ENCODE measurements around the gene LAMTOR5.
A peak's percentile ranks its signal among the peaks of the same experiment; 100 is the strongest.
"Not testable (repeated sequence)": the region's sequence is repeated elsewhere in the genome, so short reads cannot be mapped to it uniquely, and the experiment has no call there.

LAMTOR5 gene

DNA sequence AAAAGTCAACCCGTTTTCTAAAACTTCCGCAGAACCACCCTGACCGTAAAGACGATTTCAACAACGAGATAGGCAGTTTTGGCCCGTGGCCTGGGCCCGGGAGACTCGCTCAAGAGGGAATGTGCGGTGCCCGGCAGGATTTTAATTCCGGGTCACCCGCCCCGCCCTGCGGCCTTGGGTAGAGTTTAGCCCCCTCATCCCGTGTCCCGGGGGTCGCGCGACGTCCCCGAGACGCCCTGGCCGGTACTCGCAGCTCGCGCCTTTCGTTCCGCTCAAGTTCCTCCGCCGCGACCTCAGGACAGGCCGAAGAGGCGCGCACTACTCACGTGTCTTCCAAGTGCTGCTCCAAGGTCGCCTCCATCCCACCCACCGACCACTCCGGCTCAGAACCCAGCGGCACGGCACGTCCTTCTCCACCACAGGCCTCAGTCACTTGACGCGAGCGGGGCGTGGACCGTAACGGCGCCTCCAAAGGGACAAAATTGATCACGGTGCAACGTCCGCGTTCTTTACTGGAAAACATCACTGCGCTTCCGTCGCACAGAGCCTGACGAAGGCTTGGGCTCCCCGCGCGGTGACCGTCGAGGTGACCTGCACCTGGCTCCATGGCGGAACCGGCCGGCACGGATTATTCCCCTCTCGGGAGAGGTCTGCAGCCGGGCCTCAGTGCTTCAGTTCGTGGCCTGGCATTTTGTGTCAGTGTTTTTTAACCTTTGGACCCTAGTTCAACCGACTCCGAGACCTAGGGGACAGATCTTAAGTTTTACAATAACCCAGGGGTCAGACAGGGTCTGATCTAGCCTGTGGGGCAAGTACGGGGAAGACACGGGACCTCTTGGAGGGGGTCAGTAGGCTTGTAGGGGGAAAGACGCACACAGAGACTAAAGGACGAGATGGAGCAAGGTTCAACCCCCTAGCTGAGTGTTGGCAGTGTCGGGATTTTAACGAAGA is at the start of gene LAMTOR5:
Gene LAMTOR5 (minus strand): TSS at position 435 of the 951 bp plus-strand sequence. CDS start 74 bp downstream, at position 361.
- DNase-seq (ENCODE audit: low read depth in 2 of 2) = peak; percentile 83 to 89

DNA sequence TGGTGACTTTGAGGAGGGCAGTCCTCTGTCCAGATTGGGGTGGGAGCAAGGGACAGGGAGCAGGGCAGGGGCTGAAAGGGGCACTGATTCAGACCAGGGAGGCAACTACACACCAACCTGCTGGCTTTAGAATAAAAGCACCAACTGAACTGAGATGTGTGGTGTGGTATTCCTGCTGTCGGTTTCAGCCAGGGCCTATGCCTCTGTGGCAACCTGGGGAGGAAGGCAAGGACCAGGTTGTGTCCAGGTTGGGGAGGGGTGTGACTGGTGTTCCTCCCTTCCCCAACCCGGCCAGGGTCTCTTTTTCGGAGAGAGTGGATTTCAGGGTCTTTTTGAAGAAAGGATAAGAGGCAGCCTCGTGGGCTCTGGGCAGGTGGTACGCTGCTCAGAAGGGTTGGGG is 49.7 kb upstream of the LAMTOR5 start:
- no peak for DNase-seq (ENCODE audit: low read depth in 2 of 2)

DNA sequence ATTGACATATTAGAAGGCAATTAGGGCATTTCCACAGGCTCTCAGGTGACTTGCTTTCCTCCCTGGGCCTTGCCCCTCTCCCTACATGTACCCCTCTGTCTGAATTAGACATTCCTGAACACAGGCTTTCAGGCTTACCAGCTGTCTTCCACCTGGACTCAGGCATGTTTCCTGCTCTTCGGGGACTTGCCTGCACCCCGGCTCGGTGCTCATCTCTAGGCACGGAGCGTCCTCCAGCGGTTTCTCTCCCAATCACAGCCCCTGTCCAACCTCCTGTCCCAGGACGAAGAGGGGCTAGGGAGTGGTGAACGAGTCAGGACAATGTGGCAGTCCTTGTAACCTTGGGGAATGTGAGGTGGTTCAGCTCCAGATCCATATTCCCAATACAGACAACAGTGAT is 47.7 kb upstream of the LAMTOR5 start:
- DNase-seq (ENCODE audit: low read depth in 2 of 2) = no peak

DNA sequence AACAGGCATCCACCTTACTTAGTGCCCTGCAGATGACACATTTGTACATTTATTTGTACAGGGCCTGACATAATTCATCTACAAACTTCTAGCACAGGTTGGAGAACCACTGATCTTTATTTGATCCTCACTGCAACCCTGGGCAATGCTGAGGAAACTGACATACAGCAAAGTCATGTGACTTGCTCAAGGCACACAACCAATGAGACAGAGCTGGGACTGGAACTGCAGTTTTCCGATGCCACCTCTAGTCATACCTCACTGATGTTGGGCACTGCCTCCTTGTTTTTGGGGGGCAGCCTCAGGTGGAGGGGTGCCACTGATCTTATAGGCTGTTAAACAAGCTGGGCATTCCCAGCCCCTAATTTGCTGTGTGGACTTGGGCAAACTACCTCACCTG is 46.8 kb upstream of the LAMTOR5 start:
- DNase-seq (ENCODE audit: low read depth in 2 of 2) = no peak

DNA sequence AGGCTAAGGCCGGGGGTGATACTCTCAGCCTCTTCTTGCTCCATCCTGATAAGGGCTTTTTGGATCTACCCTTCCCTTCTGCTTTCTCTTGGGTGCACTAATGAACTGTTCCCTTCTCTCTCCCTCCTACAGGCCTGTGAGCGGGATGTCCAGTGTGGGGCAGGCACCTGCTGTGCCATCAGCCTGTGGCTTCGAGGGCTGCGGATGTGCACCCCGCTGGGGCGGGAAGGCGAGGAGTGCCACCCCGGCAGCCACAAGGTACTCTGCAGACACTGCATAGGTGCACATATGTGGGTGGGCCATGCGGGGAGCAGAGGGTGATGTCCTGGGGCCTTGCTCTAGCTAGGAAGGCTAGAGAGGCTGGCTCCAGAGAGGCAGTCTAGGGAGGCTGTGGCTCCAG is 46.3 kb upstream of the LAMTOR5 start:
- DNase-seq (ENCODE audit: low read depth in 2 of 2) = no peak

DNA sequence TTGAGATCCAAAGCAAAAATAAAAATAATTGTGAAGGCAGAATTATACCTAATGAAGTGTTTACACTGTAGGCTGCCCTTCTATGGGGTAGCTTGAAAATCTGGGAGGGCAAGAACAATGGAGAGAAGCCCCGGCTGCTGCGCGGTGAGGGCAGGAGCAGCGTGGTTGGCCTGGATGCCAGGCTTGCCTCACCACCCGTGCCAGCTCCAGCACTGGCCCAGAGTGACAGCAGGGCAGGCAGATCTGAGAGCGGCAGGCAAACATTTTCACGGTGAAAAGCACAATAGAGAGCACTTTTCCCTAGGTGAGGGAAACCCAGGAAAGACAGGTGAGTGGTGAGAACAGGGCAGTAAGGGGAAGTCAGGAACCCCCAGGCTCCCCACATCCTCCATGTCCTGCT is 44.8 kb upstream of the LAMTOR5 start:
- DNase-seq (ENCODE audit: low read depth in 2 of 2) = no peak

DNA sequence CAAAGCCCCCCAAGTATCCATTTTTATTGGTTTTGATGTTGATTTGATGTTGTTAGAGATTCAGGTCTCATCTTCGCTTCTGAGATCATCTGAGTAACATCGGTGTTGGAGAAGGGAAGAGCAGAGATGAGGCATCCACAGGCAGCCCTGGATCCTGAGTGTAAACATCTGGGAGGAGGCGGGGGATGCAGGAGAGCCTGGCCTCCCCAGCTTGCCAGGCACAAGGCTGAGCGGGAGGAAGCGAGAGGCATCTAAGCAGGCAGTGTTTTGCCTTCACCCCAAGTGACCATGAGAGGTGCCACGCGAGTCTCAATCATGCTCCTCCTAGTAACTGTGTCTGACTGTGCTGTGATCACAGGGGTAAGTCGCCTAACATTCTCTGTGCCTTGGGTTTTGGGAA is 43.4 kb upstream of the LAMTOR5 start, which contains the start of gene PROK1:
Gene PROK1 (plus strand): TSS at position 221 of the 400 bp plus-strand sequence. CDS start 68 bp downstream, at position 289.
- no peak for DNase-seq (ENCODE audit: low read depth in 2 of 2)

DNA sequence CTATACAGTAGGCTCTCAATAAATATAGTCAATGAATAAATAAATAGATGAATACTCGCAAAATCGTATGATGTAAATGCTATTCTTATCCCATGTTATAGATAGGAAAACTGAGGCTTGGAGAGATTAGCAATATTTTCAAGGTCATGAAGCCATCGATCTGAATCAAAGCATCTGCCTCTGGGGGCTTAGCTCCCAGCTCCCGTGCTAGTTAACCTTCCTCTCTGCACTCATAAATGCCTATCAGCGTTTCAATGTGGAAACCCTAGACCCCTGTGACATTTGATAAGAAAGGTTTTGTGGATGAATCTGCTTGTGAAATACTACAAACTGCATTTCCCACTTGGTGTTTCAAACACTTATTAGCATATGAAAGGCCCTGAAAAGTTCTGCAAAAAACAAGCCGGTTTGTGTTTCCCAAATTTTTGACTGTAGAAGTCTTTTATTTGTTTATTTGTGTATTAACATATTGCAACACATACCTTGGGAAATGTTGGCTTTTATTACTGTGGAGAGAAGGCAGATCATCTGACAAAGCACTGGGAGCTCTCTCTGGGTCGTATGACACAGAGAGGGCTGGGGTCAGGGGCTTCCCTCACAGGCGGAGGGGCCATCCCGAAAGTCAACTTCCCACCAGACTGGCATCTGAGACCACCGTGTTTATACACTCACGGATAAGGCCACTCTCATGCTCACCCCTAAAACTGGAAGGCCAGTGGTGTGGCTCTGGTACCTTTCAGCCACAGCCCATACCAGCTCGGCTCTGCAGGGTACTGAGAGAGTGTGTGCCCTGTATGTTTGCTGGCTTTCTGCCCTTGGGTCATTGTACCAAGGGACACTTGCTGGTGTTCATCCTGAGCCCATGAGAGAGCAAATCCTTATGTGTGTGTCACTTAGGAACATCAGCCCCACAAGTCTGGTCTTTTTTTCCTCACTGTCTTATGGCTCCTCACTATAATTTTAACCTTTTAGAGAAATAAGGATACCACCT is 42.5 kb upstream of the LAMTOR5 start:
- DNase-seq (ENCODE audit: low read depth in 2 of 2) = no peak

DNA sequence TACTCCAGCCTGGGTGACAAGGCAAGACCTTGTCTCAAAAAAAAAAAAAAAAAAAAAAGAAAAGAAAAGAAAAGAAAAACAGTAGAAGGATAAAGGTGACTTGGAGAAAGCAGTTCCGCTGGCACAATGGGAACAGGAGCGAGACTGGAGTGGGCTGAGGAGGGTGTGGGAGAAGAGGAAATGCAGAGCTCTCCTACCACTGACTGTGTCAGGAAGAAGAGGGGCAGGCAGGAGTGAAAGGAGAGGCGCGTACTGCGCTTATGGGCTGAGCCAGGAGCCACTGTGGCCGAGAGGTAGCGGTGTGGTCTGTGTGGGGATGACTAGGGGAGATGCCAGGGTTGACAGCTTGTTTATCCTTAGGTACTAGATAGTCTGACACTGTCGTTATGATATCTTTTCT is 37.1 kb upstream of the LAMTOR5 start:
- DNase-seq (ENCODE audit: low read depth in 2 of 2) = no peak

DNA sequence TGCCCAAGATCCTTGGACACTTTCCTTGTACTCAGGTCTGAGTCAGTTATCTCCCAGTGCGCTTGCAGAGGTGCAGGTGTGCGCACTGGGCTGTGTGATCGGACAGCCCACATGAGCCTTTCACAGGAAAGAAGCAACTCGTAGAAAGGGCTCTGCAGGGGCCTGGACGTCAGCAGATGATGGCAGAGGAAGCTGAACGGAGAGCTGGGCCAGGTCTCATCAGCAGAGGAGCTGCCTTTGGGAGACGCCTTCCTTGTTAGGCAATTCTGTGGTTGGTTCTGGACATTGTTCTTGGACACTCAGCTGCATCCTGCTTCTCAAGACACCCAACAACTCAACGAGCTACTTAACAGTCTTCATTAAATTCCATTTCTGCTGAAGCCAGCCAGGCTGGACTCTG is 36.0 kb upstream of the LAMTOR5 start:
- DNase-seq (ENCODE audit: low read depth in 2 of 2) = no peak

DNA sequence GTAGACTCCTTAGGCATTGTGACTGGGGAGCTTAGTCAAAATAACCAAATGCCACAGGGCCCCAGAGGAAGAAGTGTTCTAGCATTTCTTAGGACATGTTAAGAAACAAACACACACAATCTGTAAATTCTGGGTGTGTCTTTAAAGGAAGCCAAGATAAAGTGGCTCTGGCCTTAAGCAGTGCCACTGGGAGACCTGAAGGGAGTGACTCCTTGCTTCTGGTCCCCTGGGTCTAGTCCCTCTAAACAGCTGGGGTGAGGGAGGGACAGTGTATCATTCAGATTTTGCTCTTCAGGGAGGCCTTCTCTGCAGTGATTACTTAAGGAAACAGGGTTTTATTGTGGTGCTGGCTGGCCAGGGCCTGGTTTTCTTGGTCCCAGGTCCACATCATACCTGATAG is 34.4 kb upstream of the LAMTOR5 start:
- DNase-seq (ENCODE audit: low read depth in 2 of 2) = no peak

DNA sequence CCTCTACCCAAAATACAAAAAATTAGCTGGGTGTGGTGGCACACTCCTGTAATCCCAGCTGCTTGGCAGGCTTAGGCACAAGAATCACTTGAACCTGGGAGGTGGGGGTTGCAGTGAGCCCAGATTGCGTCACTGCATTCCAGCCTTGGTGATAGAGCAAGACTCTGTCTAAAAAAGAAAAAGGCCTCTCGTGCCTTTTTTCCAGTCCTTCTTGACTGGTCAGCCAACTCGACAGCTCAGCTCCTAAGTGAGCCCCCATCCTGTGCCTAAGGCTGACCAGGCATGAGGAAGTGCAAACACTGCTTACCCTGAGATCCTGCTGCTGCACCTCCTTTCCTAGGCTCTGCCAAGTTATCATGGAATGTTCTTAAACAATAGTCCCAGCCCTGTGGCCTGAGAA is 33.4 kb upstream of the LAMTOR5 start:
- no peak for DNase-seq (ENCODE audit: low read depth in 2 of 2)

DNA sequence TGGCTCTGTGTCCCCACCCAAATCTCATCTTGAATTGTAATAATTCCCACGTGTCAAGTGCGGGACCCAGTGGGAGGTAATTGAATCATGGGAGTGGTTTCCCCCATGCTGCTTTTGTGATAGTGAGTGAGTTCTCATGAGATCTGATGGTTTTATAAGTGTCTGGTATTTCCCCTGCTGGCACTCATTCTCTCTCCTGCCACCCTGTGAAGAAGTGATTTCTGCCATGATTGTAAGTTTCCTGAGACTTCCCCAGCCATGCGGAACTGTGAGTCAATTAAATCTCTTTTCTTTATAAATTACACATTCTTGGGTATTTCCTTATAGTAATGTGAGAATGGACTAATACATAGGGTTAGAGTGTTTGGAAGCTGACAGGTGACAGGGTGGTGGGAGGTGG is 32.4 kb upstream of the LAMTOR5 start:
- not testable (repeated sequence) for DNase-seq (ENCODE audit: low read depth in 2 of 2)

DNA sequence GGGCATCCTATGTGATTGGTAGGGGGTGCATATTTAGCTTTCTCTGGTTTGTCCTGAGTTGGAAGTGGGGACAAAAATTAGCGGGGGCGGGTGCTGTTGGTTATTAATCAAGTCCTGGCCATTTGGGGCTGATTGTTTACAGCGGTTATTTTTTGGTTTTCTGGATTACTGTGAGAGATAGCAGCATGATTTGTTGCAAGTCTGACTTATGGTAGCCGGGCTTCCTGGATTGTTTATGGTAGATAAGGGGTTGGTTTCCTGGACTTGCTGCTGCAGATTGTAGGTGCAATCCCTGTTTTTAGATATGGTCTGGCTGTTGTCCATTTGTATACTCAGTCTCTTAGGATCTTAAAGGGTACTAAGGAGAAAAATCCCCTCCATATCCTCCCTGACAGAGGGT is 31.4 kb upstream of the LAMTOR5 start:
- no peak for DNase-seq (ENCODE audit: low read depth in 2 of 2)

DNA sequence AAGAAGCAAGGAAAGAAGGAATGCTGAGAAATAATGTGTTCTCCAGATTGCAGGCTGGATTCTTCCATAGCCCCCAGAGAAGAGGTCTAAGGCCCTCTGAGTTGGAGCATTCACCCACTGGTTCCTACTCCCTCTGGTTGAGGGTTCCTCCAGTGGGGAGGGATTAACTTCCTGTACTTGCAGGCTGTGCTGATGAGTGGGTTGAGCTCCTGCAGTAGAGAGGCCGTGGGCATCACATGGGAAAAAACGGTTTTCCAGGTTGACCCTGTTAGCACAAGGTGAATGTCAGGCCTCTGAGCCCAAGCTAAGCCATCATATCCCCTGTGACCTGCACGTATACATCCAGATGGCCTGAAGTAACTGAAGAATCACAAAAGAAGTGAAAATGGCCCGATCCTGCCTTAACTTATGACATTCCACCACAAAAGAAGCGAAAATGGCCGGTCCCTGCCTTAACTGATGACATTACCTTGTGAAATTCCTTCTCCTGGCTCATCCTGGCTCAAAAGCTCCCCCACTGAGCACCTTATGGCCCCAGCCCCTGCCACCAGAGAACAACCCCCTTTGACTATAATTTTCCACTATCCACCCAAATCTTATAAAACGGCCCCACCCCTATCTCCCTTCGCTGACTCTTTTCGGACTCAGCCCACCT is 30.3 kb upstream of the LAMTOR5 start:
- DNase-seq (ENCODE audit: low read depth in 2 of 2) = not testable (repeated sequence)

DNA sequence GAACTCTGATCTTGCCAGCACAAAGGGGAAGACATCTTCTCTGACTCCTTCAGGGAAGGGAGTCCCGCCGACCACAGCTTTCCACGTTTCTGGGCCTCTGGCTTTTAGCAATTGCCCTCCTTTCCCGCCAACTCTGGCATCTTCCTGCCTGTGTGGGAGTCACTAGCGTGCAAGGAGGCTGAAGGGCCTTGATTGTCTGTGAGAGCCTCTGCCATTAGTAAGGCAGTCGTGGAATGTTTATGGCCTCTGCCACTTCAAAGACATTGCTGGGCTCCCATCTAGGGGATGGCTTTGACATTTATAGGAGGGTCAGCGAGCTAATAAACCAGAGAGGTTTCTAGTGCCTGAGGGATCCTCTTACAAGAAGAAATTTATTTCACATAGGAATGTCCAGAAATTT is 29.1 kb upstream of the LAMTOR5 start:
- no peak for DNase-seq (ENCODE audit: low read depth in 2 of 2)

DNA sequence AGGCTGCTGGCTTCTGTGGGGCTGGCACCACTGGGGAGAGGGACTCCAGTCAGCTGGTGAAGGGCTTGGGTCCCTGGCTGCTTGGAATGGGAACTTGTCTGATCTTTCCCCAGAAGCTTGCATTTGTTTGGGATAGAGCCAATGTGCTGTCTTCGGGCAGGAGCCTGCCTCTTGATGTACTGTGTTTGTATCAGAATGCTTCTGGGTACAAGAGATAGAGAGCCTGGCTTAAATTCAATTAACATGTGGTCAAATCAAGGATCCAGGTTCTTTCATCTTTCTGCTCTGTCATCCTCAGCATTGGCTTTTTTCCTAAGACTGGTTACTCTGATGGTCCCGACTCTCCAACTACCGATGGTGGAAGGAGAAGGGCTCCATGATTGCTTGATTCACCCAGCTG is 27.5 kb upstream of the LAMTOR5 start:
- DNase-seq (ENCODE audit: low read depth in 2 of 2) = no peak

DNA sequence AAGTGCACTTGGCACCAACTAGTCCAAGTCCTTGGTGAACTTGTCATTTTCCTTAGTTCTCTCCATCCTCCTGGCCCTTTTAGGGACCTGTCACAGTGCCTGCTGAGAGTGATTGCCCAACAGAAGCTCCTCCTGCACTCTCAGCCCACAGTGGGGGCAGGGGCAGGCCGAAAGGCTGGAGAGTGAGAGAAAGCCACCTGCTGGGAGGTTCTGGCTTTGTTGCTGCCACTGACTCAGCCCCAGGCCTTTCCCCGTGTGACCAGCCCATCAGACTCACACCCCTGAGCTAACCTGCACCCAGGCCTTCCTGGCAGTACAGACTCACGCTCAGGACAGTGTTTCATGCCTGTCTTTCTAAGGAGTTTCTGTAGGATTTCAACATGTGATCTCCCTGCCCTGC is 26.3 kb upstream of the LAMTOR5 start:
- DNase-seq (ENCODE audit: low read depth in 2 of 2) = no peak

DNA sequence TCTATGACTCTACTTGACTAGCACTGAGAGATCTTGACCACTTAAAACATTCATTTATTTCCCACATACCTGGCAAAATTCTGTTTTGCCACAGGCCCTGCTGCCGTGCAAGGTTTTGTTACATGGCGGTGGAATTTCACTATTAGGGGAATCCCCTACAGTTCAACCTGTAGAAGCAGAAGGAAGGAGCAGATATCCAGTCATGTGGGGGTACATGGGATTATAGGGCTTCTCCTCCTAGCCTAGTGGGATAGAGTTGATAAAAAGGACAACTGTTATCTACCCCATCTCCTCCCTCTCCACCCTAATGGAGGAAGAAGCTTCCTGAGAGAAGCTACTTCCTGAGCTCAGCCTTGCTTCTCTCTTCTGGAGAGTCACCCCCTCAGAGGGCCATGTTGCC is 25.7 kb upstream of the LAMTOR5 start:
- no peak for DNase-seq (ENCODE audit: low read depth in 2 of 2)

DNA sequence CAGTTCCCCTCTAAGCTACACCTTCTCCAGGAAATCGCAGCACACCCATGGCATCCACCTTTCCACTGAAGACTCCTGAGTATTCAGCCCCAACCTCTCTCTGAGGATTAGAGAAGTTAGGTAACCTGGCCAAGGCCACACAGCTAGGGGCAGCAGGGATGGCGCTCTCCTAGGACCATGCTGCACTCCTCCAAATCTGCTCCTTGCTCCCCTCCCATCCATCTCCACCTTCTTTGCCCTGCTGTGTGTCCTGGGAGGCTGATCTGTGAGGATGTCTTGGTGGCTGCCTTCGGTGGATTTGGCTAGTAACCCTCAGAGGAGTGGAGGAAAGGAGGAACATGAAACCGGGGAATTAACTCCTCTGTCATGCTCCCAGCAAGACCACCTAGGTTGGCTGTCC is 23.4 kb upstream of the LAMTOR5 start:
- no peak for DNase-seq (ENCODE audit: low read depth in 2 of 2)

DNA sequence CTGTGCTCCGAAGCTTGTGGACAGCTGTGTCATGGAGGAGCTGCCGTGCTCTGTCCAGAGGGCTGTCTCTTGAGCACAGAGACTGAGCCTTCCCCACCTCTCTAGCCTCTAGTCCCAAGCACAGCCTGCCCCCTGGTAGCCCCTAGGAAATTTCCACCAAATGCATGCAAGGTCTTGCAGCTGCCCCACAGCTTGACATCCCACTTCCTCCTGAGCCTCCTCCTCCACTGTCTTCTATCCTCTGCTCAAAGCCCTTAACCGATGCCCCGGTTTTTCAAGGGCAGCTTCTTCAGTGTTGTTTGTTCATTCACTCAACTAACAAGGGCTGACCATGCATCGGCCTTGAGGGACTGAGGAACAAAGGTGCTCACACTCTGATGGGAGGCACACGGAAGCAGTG is 22.9 kb upstream of the LAMTOR5 start:
- DNase-seq (ENCODE audit: low read depth in 2 of 2) = no peak

DNA sequence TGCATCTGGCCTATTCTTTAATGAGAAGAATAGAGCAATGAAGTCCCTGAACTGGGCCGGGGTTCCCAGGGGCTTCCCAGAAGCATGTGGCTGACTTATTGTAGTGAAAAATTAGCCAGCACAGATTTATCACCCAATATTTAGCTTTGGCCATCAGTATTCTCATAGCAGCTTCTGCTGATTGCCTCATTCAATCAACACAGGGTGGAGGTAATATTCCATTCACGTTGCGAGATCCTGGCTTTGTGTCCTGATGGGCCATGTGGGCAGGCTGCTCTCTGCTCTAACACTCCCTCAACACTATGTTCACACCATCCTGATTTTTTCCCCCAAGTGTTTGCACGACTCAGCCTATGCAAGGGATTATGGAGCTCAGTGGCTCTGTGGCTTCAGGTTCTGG is 21.5 kb upstream of the LAMTOR5 start:
- DNase-seq (ENCODE audit: low read depth in 2 of 2) = no peak
